DND-41 (cell line): ENCODE measurements around the gene GNG12.

Experiments
- ATAC-seq: fragments of 200-7000 bp; cut with Tn5 transposase; 3 replicates; pipeline ENCODE4 v1.9.1; 2021; ENCODE audit warnings: low read depth; ENCODE audit not compliant: insufficient read depth
- DNase-seq: peaks from one replicate; pipeline ENCODE4 v3.0.0-alpha.2; 2020
- H2AFZ ChIP-seq: 2 replicates; pipeline ENCODE4 v1.6.0; 2012; ENCODE audit warnings: low read depth, low read length
- H3K27ac ChIP-seq: 2 replicates; pipeline ENCODE4 v1.5.1; 2012; ENCODE audit warnings: low read length, inconsistent platforms
- H3K27me3 ChIP-seq: fragments of 200-600 bp; sonication (generic); 2 replicates; pipeline ENCODE4 v1.6.0; 2012; ENCODE audit warnings: low read length, mild to moderate bottlenecking, inconsistent platforms; ENCODE audit not compliant: insufficient read depth, poor library complexity
- H3K36me3 ChIP-seq: 2 replicates; pipeline ENCODE4 v1.5.1; 2012; ENCODE audit warnings: low read length, inconsistent platforms; ENCODE audit not compliant: insufficient read depth
- H3K4me1 ChIP-seq: 2 replicates; pipeline ENCODE4 v1.5.1; 2012; ENCODE audit warnings: mild to moderate bottlenecking, low read length; ENCODE audit not compliant: insufficient read depth
- H3K4me2 ChIP-seq: 2 replicates; pipeline ENCODE4 v1.6.0; 2012; ENCODE audit warnings: mild to moderate bottlenecking, moderate library complexity, low read length, inconsistent platforms; ENCODE audit not compliant: insufficient read depth
- H3K4me3 ChIP-seq, 2 experiments: fragments of 200-600 bp in 1 of 2; shearing (Covaris generic) in 1 of 2; 2 replicates each; pipeline ENCODE4 v1.5.1; 2012 to 2016; ENCODE audit warnings: inconsistent platforms in 2 of 2, low read length in 2 of 2, mild to moderate bottlenecking in 2 of 2, low read depth in 1 of 2, moderate library complexity in 1 of 2
- H3K79me2 ChIP-seq: 2 replicates; pipeline ENCODE4 v1.6.0; 2012; ENCODE audit warnings: low read length, inconsistent platforms; ENCODE audit not compliant: insufficient read depth
- H3K9ac ChIP-seq: 2 replicates; pipeline ENCODE4 v1.6.0; 2012; ENCODE audit warnings: low read depth, mild to moderate bottlenecking, inconsistent platforms, low read length, moderate library complexity
- H3K9me3 ChIP-seq: 2 replicates; pipeline ENCODE4 v1.5.1; 2012; ENCODE audit warnings: low read length, moderate library complexity, mild to moderate bottlenecking, inconsistent platforms; ENCODE audit not compliant: insufficient read depth, severe bottlenecking
- H4K20me1 ChIP-seq: 2 replicates; pipeline ENCODE4 v1.6.0; 2012; ENCODE audit warnings: low read length; ENCODE audit not compliant: insufficient read depth
- EZH2 ChIP-seq: IDR thresholded peaks from 3 replicates; pipeline ENCODE4 v1.6.1; 2012; ENCODE audit warnings: borderline replicate concordance, low read depth, mild to moderate bottlenecking, moderate library complexity, low read length, inconsistent platforms; ENCODE audit not compliant: severe bottlenecking
- TF ChIP-seq, protein P1 (sequence below): IDR thresholded peaks from 2 replicates; pipeline ENCODE4 v1.5.1; 2012; ENCODE audit warnings: borderline replicate concordance, low read length, moderate library complexity, mild to moderate bottlenecking; ENCODE audit not compliant: poor library complexity, severe bottlenecking; ENCODE audit errors: extremely low read depth

GNG12 gene

DNA sequence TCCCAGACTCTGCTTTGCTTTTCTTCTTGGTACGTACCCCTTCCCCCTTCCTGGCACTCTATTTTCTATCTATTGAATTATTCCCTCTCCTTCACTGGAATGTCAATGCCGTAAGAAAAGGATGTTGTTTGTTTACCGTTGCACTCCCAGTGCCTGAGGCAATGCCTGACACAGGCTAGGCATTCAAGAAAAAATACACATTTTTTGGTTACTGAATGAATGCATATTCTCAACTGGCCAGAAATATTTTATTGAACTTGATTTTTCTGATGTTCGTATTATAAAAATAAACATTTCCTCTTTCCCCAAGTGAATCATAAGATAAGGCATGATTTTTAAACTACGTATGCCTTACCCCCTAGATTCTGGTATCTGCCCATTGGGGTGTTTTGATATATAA is 41.2 kb downstream of the GNG12 start:
- Histone ChIP-seq H3K4me2 (no peak overlapping the region), H3K27ac (no peak overlapping the region), H3K27me3 (peaks cover 2% of the 10 kb centered on the region), H3K9me3 (no peaks in the 10 kb centered on the region), H3K4me3 (no peak overlapping the region), H2AFZ (no peak overlapping the region), H3K9ac (no peak overlapping the region), H3K4me1 (no peaks in the 10 kb centered on the region), H4K20me1 (no peaks in the 10 kb centered on the region), H3K36me3 (no peaks in the 10 kb centered on the region), H3K79me2 (no peaks in the 10 kb centered on the region)
- no peak for DNase-seq
- TF ChIP-seq EZH2, result no peak
- TF ChIP-seq, protein P1, sequence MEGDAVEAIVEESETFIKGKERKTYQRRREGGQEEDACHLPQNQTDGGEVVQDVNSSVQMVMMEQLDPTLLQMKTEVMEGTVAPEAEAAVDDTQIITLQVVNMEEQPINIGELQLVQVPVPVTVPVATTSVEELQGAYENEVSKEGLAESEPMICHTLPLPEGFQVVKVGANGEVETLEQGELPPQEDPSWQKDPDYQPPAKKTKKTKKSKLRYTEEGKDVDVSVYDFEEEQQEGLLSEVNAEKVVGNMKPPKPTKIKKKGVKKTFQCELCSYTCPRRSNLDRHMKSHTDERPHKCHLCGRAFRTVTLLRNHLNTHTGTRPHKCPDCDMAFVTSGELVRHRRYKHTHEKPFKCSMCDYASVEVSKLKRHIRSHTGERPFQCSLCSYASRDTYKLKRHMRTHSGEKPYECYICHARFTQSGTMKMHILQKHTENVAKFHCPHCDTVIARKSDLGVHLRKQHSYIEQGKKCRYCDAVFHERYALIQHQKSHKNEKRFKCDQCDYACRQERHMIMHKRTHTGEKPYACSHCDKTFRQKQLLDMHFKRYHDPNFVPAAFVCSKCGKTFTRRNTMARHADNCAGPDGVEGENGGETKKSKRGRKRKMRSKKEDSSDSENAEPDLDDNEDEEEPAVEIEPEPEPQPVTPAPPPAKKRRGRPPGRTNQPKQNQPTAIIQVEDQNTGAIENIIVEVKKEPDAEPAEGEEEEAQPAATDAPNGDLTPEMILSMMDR, result no peak
- no peak for ATAC-seq

GRCh38 chr1:67791686-67792085 is 41.6 kb downstream of the GNG12 start:
- DNase-seq (no peak), ATAC-seq (no peak)
- Histone ChIP-seq H3K4me2 (no peak overlapping the region), H2AFZ (no peak overlapping the region), H4K20me1 (no peaks in the 10 kb centered on the region), H3K27me3 (peaks cover 2% of the 10 kb centered on the region), H3K9ac (no peak overlapping the region), H3K27ac (no peak overlapping the region), H3K4me3 (no peak overlapping the region), H3K4me1 (no peaks in the 10 kb centered on the region), H3K9me3 (no peaks in the 10 kb centered on the region), H3K36me3 (no peaks in the 10 kb centered on the region), H3K79me2 (no peaks in the 10 kb centered on the region)
- TF ChIP-seq EZH2, result no peak
- TF ChIP-seq, protein P1, result no peak

DNA sequence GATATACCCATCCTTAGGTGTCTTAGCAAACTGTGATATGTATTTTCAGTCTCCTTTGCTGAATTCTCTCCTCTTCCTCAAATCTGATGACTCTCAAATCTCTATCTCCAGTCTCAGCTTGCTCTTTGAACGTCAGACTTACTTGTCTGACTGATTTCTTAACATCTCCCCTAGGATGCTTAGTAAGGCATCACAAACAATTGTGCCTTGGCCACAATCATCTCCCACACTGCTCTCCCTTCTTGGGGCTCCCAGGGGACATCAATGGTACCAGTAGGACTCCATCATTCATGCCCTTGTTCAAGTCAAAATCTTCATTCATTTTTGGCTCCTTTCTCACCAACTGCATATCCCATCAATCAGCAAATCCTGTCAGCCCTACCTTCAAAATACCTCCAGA is 42.0 kb downstream of the GNG12 start:
- H3K4me2 ChIP-seq, result no peak overlapping the region
- DNase-seq (no peak), ATAC-seq (no peak)
- no peaks in the 10 kb centered on the region for H3K9me3 ChIP-seq
- H3K79me2 ChIP-seq, result no peaks in the 10 kb centered on the region
- no peaks in the 10 kb centered on the region for H3K4me1 ChIP-seq
- H3K27me3 ChIP-seq, result peaks cover 2% of the 10 kb centered on the region
- no peaks in the 10 kb centered on the region for H3K36me3 ChIP-seq
- no peaks in the 10 kb centered on the region for H4K20me1 ChIP-seq
- no peak overlapping the region for H3K4me3 ChIP-seq
- H3K27ac ChIP-seq, result no peak overlapping the region
- TF ChIP-seq EZH2, result no peak
- TF ChIP-seq, protein P1, result no peak
- no peak overlapping the region for H2AFZ ChIP-seq
- H3K9ac ChIP-seq, result no peak overlapping the region

DNA sequence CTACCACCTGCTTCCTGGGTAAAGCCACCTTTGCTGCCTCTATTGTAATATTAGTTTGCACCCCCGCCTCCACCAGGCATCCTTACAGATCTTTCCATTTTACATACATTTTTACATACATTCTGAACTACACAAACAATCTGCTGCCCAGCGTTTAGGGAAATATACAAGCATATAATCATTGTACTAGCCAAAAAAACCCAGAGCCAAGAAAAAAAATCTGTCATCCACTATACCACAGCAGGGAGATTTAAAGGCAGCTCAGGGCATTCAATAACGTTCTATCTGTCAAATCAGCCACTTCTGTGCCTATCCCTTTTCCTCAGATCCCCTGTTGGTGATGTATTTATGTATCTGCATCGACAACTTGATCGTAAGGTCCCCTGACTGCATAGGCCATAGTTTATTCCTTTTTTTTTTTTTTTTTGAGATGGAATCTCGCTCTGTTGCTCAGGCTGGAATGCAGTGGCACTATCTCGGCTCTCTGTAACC is 43.0 kb downstream of the GNG12 start:
- H3K79me2 ChIP-seq, result no peaks in the 10 kb centered on the region
- no peak overlapping the region for H3K4me2 ChIP-seq
- H3K27ac ChIP-seq, result no peak overlapping the region

More for the DNA sequence above, 43.0 kb downstream of the GNG12 start:
- DNase-seq, result no peak
- no peak for TF ChIP-seq EZH2
- TF ChIP-seq, protein P1, result no peak
- Histone ChIP-seq H2AFZ (no peak overlapping the region), H3K4me1 (no peaks in the 10 kb centered on the region), H3K9me3 (no peaks in the 10 kb centered on the region), H3K4me3 (no peak overlapping the region), H4K20me1 (no peaks in the 10 kb centered on the region), H3K36me3 (no peaks in the 10 kb centered on the region), H3K9ac (no peak overlapping the region), H3K27me3 (peaks cover 2% of the 10 kb centered on the region)
- no peak for ATAC-seq
